ENCODE measurements around the gene THSD4.
"Not testable (repeated sequence)": the region's sequence is repeated elsewhere in the genome, so short reads cannot be mapped to it uniquely, and the experiment has no call there.

The THSD4 gene

DNA sequence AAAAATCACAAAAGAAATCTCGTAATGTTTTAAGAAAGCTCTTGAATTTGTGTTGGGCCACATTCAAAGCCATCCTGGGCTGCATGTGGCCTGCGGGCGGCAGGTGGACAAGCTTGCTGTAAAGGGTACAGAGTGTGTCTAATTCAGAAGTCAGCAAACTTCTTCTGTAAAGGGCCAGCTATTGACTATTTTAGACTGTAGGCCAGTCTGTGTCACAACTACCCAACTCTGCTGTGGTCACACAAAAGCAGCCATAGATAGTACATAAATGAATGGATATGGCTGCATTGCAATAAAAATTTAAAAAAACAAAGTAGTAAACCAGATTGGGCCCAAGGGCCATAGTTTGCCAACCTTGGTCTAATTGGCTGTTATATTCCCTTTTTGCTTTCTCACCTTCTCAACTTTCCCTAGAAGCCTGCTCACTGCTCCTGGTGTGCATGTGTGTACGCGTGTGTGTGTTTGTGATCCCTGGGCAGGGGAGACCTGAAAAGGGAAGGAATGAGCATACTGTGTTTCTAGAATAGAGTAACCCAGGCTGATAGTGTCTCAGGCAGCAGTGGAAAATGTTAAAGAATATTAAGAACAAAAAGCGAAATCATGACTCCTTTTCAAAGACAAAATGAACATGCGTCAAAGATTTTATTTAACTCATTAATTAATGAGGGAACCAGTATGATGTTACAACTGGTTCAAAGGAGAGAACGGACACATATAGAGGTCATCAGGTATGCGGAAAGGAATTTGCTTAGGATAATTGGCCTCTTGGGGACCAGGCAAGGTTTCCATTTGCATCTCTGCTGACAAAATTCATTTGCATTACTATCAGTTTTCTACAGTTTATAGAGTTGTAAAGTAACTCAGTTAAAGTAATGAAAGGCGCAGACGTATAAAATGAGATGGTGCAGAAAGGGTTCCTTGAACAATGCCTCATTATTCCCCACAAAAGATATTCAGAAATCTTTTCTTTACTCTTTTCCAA, 248.0 kb downstream of the THSD4 start:
- FAIRE-seq: no peak

DNA sequence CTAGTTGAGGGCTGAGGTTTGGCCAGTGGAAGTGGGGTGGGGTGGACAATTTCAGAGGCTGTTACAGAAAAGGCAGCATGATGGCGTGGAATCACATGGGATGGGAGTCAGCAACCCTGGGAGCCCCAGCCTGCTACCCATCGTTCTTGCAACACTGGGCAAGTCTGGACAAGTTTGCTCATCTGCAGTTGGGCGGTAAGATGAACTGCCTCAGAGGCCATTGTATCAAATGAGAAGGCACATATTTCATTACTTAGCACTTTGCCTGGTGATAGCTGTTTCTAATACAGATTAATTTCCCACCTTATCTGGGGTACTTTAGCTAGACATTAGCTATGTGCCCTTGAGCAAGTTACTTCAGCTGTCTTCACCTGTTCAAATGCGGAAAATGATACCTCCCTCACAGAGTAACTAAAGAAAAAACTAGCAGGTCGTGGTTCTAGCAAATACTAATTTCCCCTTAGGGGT, 248.9 kb downstream of the THSD4 start:
- FAIRE-seq: no peak

DNA sequence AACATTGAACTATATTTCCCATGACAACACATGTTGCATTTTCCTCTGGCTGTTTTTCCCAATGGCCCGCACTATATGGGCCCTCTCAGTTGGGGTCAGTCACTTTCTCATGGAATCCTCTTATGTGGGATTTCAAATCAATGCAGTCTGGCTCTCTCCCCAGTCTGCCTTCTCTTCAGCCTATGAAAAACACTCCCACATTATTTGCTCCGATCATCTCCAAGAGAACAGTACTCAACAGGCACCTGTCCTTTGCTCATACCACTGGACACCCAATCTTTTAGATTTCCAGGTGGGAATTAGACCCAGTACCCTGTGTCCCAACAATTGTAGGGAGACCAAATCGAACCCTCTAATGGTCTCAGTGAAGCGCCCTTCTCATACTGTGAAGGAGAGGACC, 251.3 kb downstream of the THSD4 start:
- no peak for FAIRE-seq

- FAIRE-seq: no peak
Measured at GRCh38 chr15:71366926-71367325, 251.7 kb downstream of the THSD4 start.

DNA sequence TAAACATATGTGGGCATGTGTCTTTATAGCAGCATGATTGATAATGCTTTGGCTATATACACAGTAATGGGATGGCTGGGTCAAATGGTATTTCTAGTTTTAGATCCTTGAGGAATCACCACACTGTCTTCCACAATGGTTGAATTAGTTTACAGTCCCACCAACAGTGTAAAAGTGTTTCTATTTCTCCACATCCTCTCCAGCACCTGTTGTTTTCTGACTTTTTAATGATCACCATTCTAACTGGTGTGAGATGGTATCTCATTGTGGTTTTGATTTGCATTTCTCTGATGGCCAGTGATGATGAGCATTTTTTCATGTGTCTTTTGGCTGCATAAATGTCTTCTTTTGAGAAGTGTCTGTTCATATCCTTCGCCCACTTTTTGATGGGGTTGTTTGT, 252.5 kb downstream of the THSD4 start:
- FAIRE-seq: not testable (repeated sequence)

GRCh38 chr15:71372769-71373168, 257.5 kb downstream of the THSD4 start:
- not testable (repeated sequence) for FAIRE-seq

DNA sequence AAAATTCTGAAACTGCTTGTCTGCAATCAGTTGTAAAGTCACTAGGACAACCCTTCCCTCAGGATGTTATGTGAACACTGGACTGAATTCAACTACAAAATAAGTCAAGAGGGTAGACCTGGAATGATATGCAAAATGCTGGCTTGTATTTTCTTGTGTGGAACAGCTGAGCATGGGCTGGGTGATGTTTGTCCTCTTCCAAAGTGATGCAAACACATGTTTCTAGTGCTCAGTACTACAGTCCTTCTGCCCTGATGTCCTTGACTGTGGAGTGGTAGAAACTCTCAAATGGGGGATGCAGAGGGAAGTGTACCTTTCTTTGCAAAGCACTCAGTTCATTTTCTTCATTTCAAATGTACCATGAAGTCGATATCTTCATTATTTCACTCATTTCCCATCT, 258.6 kb downstream of the THSD4 start:
- FAIRE-seq: no peak

- FAIRE-seq: no peak
Measured at GRCh38 chr15:71374607-71375352, 259.5 kb downstream of the THSD4 start.

GRCh38 chr15:71375934-71376333, 260.7 kb downstream of the THSD4 start:
- FAIRE-seq: no peak

DNA sequence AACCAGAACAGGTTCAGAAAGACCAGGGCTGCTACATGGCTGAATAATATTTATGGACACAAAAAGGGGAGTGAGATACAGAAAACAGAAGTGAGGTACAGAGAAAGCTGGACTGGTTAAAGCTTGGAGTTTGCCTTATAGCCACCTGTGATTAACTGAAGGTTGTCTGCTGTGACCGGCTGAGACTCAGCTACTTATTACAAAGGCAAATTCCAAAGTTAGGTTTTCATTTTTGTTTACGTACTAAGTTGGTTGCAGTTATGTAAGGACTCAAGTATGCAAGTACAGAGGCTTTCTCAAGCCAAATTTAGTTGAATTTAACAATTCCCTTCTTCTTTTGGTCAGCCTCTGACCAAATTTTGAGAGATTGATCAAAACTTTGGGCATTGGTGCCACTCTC, 264.6 kb downstream of the THSD4 start:
- no peak for FAIRE-seq

DNA sequence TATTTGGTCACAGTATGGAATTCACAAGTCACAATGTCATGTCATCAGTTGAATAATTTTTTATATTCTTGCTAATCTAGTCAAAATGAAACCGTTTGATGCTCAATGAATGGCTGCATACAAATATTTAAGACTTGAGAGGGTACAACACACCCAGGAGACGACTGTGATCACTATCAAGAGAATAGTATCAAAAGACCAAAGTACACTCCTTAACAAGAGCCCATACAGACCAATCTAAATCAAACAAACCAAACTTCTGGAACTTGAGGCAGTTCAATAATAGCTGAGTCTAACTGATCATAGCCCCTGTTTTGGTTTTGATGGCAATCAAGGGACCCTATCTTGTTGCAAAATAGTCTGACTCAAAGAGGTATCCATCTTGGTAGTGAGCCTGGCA, 265.1 kb downstream of the THSD4 start:
- FAIRE-seq: no peak

DNA sequence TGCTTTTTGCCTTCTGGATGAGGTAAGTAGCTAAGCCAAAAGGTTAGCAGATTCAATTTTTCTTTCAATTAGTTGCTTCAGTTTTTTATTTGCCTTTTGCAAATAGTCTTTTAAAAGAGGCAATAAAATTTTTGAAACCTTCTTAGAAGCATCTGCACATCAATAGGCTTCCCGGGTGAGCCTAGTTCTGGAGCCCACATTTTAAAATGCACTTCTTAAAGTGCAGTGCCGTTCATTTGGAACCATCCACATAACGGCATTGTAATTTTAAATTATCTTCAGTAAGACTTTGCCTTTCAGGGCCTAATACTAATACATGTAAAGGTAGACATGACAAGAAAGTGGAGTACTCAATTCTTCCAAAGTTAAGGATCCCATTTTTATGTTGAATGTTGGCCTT, 269.2 kb downstream of the THSD4 start:
- no peak for FAIRE-seq

DNA sequence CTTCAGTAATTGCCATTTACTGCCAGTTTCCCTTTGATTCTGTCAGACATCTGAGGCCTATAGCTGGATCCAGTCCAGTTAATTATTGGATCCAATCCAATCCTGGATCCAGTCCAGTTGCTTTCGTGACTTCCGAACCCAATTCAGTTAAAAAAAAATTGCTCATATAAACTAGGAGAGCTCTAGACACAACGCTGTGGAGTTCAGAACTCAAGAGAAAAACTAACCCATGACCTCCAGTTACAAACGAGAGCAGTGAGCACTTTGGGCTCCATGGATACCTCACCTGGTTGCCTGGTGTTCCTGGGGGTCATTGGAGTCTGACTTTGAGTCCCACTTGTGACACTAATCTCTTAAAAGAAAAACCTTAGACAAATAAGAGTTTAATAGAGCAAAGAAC, 269.8 kb downstream of the THSD4 start:
- no peak for FAIRE-seq

- no peak for FAIRE-seq
Measured at GRCh38 chr15:71385457-71385856, 270.2 kb downstream of the THSD4 start.

- FAIRE-seq: no peak
Measured at GRCh38 chr15:71386005-71386404, 270.7 kb downstream of the THSD4 start.

- peak; percentile 68 for FAIRE-seq
Measured at GRCh38 chr15:71386448-71387236, 271.4 kb downstream of the THSD4 start.

DNA sequence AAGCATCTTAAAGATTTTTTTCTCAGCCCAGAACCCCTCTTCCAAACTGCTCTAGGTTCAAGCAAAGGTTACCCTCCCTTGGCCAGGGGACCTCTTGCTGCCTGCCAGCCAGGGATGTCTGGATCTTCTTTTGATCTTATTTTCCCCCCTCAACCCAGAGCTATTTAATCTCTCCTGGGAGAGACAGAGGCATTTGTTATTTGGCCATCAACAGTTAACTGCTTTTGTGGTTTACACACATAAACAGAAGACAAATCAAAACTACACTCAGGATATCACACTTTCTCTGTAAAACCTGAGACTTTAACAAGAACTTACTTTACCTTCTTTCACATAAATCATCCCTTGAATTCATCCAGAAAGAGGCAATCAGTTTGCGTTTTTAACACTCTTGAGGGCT, 272.5 kb downstream of the THSD4 start:
- no peak for FAIRE-seq

DNA sequence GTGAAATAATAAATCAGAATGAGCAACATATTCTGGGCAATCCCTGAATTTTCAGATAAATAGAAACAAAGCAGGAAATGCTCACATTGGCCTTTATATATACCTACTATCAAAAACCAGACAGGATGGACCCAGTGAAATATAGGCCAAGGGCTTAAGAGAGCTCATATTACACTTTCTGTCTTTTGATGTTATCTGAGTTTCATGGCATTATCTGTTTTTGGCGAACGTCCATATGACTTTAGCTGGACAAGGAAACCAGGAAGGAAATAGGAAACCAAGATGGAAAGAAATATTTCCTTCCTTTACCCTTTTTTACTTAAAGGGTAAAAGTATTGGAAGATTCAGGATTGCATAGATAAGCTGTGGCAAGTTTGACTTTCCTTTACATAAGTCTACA, 274.8 kb downstream of the THSD4 start:
- no peak for FAIRE-seq

DNA sequence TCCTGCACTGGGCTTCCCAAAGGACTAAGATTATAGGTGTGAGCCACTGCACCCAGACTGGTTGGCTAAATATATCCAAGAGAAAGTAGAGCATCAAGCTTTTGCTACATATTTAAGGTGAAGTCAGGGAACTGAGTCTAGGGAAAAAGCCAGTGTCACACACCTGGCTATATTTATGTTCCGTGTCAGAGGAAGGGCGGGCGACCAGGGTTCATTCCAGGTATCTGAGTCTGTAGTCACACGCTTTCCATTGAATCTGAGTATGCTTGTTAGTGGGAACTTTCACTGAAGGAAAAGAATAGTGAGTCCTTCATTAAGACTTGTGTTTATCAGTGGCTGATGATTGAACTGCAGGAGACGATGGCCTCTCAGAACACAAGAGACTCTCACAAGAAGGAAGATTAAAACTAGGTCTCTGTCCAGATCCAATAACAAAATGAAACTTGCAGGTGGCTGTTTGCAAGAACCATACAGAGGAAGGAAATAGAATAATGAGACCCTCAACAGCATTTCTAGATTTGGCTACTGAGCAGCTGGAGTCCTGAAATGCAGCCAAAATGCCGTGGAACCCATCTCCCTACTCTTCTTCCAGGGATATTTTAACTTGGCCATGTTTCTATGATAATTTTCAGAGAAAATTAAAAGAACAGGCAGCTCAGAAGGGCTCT, 276.3 kb downstream of the THSD4 start:
- FAIRE-seq: no peak

GRCh38 chr15:71392861-71393283, 277.6 kb downstream of the THSD4 start:
- FAIRE-seq: no peak

- FAIRE-seq: no peak
Measured at GRCh38 chr15:71393383-71393782, 278.1 kb downstream of the THSD4 start.

DNA sequence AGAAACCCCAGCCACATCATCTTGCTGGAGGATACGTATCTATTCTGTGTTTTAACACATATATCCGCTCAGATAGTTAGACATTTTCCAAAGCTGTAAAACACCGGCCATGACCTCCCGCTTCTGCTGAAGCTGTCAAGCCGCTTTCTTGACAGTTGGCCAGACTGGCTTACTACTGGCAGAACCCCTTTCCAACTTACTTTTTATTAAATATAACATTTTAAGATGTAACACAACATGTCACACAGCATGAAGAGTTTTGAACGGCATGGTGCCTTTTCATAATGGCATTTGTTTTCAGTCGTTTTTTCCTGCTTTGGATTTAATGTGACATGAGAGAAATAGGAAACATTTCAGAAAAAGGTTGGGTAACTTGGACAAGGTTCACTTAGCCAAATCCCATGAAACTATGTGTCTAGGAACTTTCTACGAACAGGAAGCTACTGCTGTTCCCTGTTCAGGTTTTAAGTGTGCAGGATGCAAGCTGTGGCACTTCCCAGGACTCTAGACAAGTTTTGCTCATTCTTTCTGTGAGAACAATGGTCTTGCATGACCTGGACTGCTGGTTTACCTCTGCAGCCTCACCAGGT, 281.4 kb downstream of the THSD4 start:
- FAIRE-seq: no peak
